ENCODE data around the gene AKTIP.
"Not testable (repeated sequence)": the region's sequence is repeated elsewhere in the genome, so short reads cannot be mapped to it uniquely, and the experiment has no call there.

Gene AKTIP

DNA sequence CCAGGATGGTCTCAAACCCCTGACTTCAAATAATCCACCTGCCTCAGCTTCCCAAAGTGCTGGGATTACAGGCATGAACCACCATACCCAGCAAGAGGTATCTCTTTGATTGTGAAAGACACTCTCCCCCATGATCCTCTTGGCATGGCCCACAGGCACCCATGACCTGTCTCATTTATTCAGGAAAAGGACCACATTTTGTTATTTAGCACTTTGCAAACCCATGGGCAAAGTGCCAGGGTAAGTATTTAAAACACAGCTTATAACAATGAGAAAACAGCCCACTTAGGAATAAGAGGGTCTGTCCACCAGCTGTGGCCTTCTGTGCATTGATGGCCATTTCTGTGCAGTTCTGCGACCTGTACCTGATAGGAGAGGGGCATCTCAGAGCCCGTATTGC lies 12.8 kb upstream of the AKTIP start:
- no peak for DNase-seq (ENCODE audit: low spot score)

DNA sequence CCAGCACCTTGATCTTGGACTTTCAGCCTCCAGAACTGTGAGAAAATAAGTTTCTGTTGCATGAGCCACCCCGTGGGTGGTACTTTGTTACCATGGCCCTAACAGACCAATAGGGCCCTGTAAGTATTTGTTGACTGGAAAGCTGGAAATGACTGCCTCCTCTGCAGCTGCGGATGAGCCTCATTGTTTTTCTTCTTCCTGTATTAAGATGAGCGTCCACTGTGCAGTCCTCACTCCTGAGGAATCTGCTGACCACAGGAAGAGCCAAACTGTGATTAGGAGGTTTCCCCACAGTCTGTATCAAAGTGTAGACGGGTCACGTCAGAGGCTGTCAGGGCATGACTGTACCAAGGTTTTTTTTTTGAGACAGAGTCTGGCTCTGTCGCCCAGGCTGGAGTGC lies 12.2 kb upstream of the AKTIP start:
- no peak for DNase-seq (ENCODE audit: low spot score)

GRCh38 chr16:53512795-53513194 lies 9.8 kb upstream of the AKTIP start:
- DNase-seq (ENCODE audit: low spot score) = not testable (repeated sequence)

- DNase-seq (ENCODE audit: low spot score) = peak; percentile 55
These were observed 8.6 kb upstream of the AKTIP start for GRCh38 chr16:53511403-53512280.

DNA sequence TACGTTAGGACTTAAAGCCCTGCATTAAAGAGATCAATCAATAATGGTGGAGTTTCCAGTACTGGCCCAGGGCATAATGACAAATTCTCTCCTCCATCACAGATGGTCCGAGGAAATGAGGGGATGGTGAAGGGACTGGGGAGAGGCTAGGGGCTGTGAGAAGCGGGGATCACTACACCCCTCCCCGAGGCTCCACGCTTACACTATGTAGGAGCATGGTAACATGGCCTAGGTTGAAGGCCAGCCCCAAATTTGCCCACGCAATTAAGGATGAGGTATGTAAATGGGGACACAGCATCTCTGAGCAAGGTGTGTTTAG lies 8.0 kb upstream of the AKTIP start:
- no peak for DNase-seq (ENCODE audit: low spot score)

DNA sequence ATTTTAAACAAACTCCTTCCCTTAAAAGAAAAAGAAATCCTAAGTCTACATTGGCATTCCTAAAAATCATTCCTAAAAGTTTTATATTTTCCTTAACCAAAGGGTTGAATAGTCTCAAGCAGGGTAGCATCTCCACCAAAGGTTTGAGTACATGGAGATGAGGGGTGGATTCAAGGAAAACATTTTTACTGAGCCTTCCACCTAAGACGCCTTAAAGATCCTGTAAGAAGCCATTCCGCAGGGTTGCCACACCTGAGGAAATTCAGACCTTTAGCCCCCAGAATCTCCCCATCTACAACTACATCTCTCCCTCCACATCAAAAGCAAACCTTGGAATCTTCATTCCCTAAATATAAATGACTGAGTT lies 7.7 kb upstream of the AKTIP start:
- no peak for DNase-seq (ENCODE audit: low spot score)

DNA sequence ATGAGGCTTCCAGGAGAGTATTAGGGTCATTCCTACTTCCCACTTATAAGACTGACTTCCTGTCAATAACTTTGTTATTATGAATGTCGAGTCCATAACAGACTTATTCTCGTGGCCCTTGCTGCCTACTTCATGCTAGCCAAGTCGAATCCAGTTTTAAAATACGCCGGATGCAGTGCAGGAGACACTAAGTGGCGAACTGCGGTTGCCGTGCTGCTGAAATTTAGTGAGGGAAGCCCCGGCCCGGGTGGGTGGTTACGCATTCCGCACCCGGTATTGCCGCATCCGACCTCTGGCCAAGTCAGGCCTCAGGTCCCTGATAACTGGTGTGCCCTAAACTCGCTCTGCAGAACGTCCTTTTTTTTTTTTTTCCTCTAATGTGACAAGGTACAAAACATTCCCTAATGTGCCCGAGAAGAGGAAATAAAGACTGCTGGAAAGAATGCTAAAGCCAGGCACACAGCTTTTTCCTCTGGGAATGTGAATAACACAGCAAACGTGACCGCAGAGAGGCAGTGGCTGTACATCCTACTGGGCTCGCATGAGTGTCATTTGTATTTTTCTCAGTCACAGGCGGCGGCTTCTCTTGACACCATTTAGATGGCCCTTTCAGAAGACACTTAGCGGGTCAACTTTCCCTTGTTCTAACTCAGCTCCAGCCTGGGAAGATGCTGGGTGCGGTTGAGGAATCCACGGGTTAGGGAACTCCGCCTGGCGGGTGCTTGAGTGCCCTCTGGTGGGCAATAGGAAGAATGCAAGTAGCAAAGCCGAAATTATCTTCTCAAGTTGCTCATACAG lies 7.1 kb upstream of the AKTIP start:
- peak; percentile 52 for DNase-seq (ENCODE audit: low spot score)

DNA sequence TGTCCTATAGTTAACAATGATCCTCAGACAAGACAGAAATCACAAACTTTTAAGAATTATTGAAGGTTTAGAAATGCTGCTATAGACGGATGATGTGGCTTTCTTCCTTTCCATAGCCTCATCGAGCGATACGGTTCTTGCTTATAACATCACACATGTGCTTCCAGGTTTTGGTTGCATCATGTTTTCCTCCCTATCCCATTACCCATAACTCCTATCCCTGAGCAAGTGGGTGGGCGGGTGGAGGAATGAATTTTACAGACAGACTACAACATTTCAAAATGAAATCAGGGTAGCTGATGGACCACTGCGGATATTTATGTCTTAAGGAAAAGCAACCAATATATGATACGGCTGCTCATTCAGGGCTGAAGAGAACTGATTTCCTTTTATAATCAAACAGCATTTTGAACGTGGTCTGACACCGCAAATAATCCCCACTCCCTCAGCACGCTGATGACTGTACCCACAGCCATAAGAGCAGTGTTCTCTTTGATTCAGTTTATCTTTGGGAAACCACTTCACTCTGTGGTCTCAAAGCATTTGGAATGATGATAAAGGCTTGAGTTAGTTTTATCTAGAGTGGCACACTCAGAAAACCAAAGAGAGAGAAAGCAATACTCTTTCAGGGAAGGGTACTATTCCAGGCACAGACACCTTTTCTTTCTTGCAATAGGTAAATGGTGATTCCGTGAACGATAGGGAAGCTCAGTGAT lies 4.6 kb upstream of the AKTIP start:
- DNase-seq (ENCODE audit: low spot score) = no peak

- no peak for DNase-seq (ENCODE audit: low spot score)
These were observed 3.2 kb upstream of the AKTIP start for GRCh38 chr16:53506254-53506653.

- DNase-seq (ENCODE audit: low spot score) = no peak
These were observed 1.7 kb upstream of the AKTIP start for GRCh38 chr16:53504665-53505064.

- peak; percentile 2 for DNase-seq (ENCODE audit: low spot score)
These were observed 1.1 kb upstream of the AKTIP start for GRCh38 chr16:53503991-53504663.

- DNase-seq (ENCODE audit: low spot score) = peak; percentile 100
These were observed 388 bp upstream of the AKTIP start for GRCh38 chr16:53503270-53503923.

DNA sequence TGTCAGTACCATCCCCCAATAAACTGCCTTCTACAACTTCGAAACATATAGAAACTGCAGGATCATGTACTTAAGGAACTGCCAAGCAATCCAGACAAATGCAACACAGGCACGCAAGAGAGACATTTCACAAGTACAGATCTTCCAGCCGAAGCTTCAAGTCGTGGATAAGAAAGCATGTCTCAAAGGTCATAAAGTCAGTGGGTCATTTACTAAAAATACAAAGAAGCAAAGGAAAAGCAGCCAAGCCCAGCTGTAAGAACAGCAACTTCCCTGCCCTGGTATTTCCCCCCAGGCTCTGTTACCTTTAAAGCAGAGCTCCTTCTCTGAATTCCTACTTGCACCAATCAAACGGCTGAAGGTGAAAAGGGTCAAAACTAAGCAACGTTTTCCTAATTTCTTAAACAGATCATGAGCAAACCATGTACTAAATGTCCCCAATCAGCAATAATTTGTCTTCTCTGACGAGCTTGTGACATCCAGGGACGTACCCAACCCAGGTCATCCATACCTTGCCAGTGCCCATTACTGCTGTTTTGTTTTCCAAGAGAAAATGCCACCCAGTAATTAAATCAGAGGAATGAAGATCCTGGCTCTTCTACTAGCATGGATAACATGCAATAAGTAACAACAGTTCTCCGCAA lies 1.7 kb downstream of the AKTIP start:
- DNase-seq (ENCODE audit: low spot score) = no peak

DNA sequence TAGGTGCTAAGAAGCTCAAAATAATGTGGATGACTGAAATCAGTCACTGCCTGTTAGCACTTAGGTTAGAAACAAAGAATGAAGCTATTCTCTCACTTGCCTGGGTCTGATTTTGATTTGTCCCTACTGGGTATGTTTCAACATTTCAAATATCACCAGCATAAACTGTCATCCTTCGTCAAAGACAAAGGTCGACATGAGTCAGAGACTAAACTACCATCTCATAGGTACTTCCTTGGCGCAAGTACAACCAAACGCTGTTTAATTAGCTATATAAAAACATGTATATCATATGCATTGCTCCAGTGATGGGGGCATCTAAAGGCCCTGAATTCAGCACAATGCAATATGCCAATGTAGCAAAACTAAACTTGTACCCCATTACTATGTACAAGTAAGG lies 4.0 kb downstream of the AKTIP start:
- no peak for DNase-seq (ENCODE audit: low spot score)

GRCh38 chr16:53495325-53495724 lies 7.7 kb downstream of the AKTIP start:
- DNase-seq (ENCODE audit: low spot score) = no peak

- DNase-seq (ENCODE audit: low spot score) = no peak
These were observed 8.4 kb downstream of the AKTIP start for GRCh38 chr16:53494636-53495035.

DNA sequence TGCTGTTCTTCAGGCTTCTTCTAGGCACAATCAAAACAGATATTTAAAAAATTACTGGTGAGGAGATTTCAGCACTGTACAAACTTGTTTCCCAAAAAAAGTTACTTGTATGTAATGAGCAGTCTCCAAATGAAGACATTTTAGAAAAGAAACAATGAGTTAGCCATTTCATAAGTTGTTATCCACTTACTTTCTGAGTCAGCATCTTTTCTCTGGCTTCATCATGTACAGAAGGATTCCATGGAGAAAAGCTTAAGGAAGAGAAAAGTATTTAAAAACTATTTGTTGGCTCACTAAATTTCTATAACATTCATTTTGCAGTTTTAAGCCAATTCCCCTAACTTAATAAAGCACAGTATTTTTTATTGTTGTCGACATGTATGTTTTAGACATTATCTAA lies 10.5 kb downstream of the AKTIP start:
- no peak for DNase-seq (ENCODE audit: low spot score)

DNA sequence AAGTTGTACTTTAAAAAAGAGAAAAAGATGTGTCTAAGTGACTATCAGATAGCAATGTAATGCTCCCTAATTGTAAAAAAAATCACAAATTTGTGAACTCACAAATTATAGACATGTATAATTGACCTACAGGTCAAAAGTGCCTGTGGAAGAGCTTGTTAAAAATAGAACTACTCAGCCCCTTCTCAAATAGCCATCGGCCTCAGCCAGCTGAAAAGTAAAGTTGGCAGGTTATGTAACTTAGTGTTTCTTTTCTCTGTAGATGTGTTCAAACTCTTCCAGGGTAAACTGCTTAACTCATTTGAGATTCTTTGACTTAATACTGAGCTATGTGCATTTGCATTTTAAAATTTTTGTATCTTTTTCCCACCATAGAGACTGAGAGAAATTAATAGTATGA lies 13.3 kb downstream of the AKTIP start:
- no peak for DNase-seq (ENCODE audit: low spot score)

- no peak for DNase-seq (ENCODE audit: low spot score)
These were observed 16.8 kb downstream of the AKTIP start for GRCh38 chr16:53486230-53486629.

GRCh38 chr16:53484542-53484941 lies 18.5 kb downstream of the AKTIP start:
- no peak for DNase-seq (ENCODE audit: low spot score)

- no peak for DNase-seq (ENCODE audit: low spot score)
These were observed 20.9 kb downstream of the AKTIP start for GRCh38 chr16:53482123-53482522.

All from SW480 (cell line).